Endothelial cell of umbilical vein (primary cell): Measurements from ENCODE around the gene EXOC3. TPM values are rescaled to one million over a fixed set of nuclear protein-coding genes. Genes with fewer than 3 reads are reported as not detected.

Experiments used
- BruUV-seq: library from RNA; stranded (reverse); fragments of 400-500 nt; replicated peaks from 2 replicates; lab custom pipeline; 2021; lab: Mats Ljungman, UMichigan
- CTCF ChIA-PET: fragments of 300-600, 350-600 bp; sonication (Branson Sonifier 250); formaldehyde crosslinking; loops from one replicate; lab custom pipeline; 2021; ENCODE audit warnings: antibody characterized with exemption, inconsistent platforms; lab: Charles Lee
- POLR2A ChIA-PET: fragments of 300-600, 350-600 bp; sonication (Branson Sonifier 250); formaldehyde crosslinking; loops from one replicate; lab custom pipeline; 2021; ENCODE audit warnings: antibody characterized with exemption, inconsistent platforms; lab: Charles Lee
- DNase-seq: peaks from one replicate; pipeline ENCODE4 v3.0.0-alpha.2; 2011; ENCODE audit warnings: low read depth, low spot score
- FAIRE-seq: peaks from 2 replicates; lab custom pipeline; 2011; peaks lifted over from hg19 to GRCh38; lab: Jason Lieb, UNC
- H2AFZ ChIP-seq: 2 replicates; pipeline ENCODE4 v1.6.0; 2012; ENCODE audit warnings: low read depth, low read length, control low read depth, inconsistent platforms
- H3K27ac ChIP-seq: 2 replicates; pipeline ENCODE4 v1.5.1; 2011; ENCODE audit warnings: low read depth, mild to moderate bottlenecking, control low read depth, low read length, moderate library complexity; ENCODE audit not compliant: insufficient read depth
- H3K27me3 ChIP-seq, 2 experiments: 2 replicates each; pipeline versions ENCODE4 v1.6.0 to v1.6.1; 2011; ENCODE audit warnings: low read length in 2 of 2, mixed read lengths in 1 of 2; ENCODE audit not compliant: control insufficient read depth in 2 of 2, insufficient read depth in 2 of 2
- H3K36me3 ChIP-seq, 2 experiments: 2 replicates in 1 of 2; 3 replicates in 1 of 2; pipeline ENCODE4 v1.5.1; 2011; ENCODE audit warnings: low read length in 2 of 2, mild to moderate bottlenecking in 1 of 2, moderate library complexity in 1 of 2; ENCODE audit not compliant: control insufficient read depth in 2 of 2, insufficient read depth in 2 of 2; ENCODE audit errors: extremely low read depth in 1 of 2
- H3K4me1 ChIP-seq: 3 replicates; pipeline ENCODE4 v1.5.1; 2011; ENCODE audit warnings: mild to moderate bottlenecking, low read length; ENCODE audit not compliant: control insufficient read depth, insufficient read depth; ENCODE audit errors: extremely low read depth
- H3K4me2 ChIP-seq: 2 replicates; pipeline ENCODE4 v1.6.1; 2011; ENCODE audit warnings: low read length, control low read depth, mixed read lengths; ENCODE audit not compliant: insufficient read depth
- H3K4me3 ChIP-seq, 3 experiments: fragments of 200-600 bp in 1 of 3; sonication (generic), shearing (Covaris generic) in 1 of 3; replicated peaks in 1 of 3; 2 replicates each; pipeline ENCODE4 v1.5.1; 2011 to 2016; ENCODE audit warnings: control low read depth in 3 of 3, low read length in 3 of 3, mild to moderate bottlenecking in 2 of 3, inconsistent platforms in 1 of 3, low read depth in 1 of 3, moderate library complexity in 1 of 3; ENCODE audit not compliant: insufficient read depth in 1 of 3
- H3K79me2 ChIP-seq: 2 replicates; pipeline ENCODE4 v1.6.0; 2012; ENCODE audit warnings: low read length, inconsistent platforms; ENCODE audit not compliant: control insufficient read depth, insufficient read depth
- H3K9ac ChIP-seq: replicated peaks from 2 replicates; pipeline ENCODE3; 2011; ENCODE audit warnings: low read length, control low read depth; ENCODE audit not compliant: insufficient read depth; ENCODE audit errors: extremely low read depth
- H3K9me1 ChIP-seq: replicated peaks from 3 replicates; pipeline ENCODE4 v1.6.0; 2011; ENCODE audit warnings: mild to moderate bottlenecking, low read length; ENCODE audit not compliant: control insufficient read depth, insufficient read depth; ENCODE audit errors: extremely low read depth
- H3K9me3 ChIP-seq: replicated peaks from 2 replicates; pipeline ENCODE4 v1.5.1; 2012; ENCODE audit warnings: low read length, inconsistent platforms; ENCODE audit not compliant: control insufficient read depth, insufficient read depth
- H4K20me1 ChIP-seq: replicated peaks from 2 replicates; pipeline ENCODE3; 2011; ENCODE audit warnings: mild to moderate bottlenecking, low read length; ENCODE audit not compliant: control insufficient read depth, insufficient read depth; ENCODE audit errors: extremely low read depth
- EZH2 ChIP-seq: IDR thresholded peaks from 2 replicates; pipeline ENCODE4 v1.6.1; 2012; ENCODE audit warnings: borderline replicate concordance, low read depth, mild to moderate bottlenecking, moderate library complexity, low read length, inconsistent platforms; ENCODE audit not compliant: severe bottlenecking
- FOS ChIP-seq: IDR thresholded peaks from 2 replicates; pipeline ENCODE4 v1.6.1; 2011; ENCODE audit warnings: mild to moderate bottlenecking, low read length, moderate library complexity, borderline replicate concordance; ENCODE audit not compliant: insufficient read depth
- GATA2 ChIP-seq: IDR thresholded peaks from 2 replicates; pipeline ENCODE4 v1.7.0; 2011; ENCODE audit warnings: low read depth, mild to moderate bottlenecking, moderate library complexity, mixed read lengths, low read length; ENCODE audit not compliant: insufficient read length, insufficient read depth
- JUN ChIP-seq: IDR thresholded peaks from 2 replicates; pipeline ENCODE4 v1.6.1; 2011; ENCODE audit warnings: borderline replicate concordance, low read depth; ENCODE audit not compliant: insufficient read length, insufficient read depth
- MYC ChIP-seq: IDR thresholded peaks from one replicate; pipeline ENCODE4 v1.6.1; 2011; ENCODE audit warnings: mild to moderate bottlenecking, low read depth, low read length
- POLR2A ChIP-seq: IDR thresholded peaks from 2 replicates; pipeline ENCODE4 v1.6.1; 2012; ENCODE audit warnings: low read depth, mild to moderate bottlenecking, control low read depth, low read length
- POLR2AphosphoS5 ChIP-seq: IDR thresholded peaks from 2 replicates; pipeline ENCODE4 v1.6.1; 2012; ENCODE audit warnings: low read depth, mild to moderate bottlenecking, control low read depth, low read length, moderate library complexity; ENCODE audit not compliant: insufficient read depth
- dilution Hi-C: fragments of 300-500 bp; cut with MboI; formaldehyde crosslinking; loops from one replicate; pipeline ENCODE4 v1.15.0; 2019; ENCODE audit warnings: low sequenced_read_pairs; ENCODE audit not compliant: extremely low pct_ligation_motif_present
- intact Hi-C: fragments of 100-400 bp; cut with micrococcal nuclease; formaldehyde crosslinking; loops from one replicate; pipeline ENCODE4 v1.10.0; 2022
- polyA plus RNA-seq, 4 experiments: library from polyadenylated mRNA; depleted of rRNA in 3 of 4; stranded (reverse) in 3 of 4; unstranded in 1 of 4; fragments of >200 nt; gene quantifications; 2 replicates each; pipeline versions ENCODE4 v1.2.1 to v1.2.3, GENCODE V29; 2011 to 2012; ENCODE audit warnings: missing spikeins in 1 of 4
- total RNA-seq: library from RNA; stranded (reverse); gene quantifications from 2 replicates; pipeline ENCODE4 v1.2.3, GENCODE V29; 2021
- TF ChIP-seq, protein P1 (sequence below), 2 donors: IDR thresholded peaks; 1 replicate in 1 of 2; 2 replicates in 1 of 2; pipeline ENCODE4 v1.5.1; 2011; ENCODE audit warnings: low read length in 2 of 2, mild to moderate bottlenecking in 2 of 2, moderate library complexity in 2 of 2, control low read depth in 1 of 2, inconsistent platforms in 1 of 2, low read depth in 1 of 2; ENCODE audit not compliant: insufficient read depth in 1 of 2; ENCODE audit errors: extremely low read depth in 1 of 2
- TF ChIP-seq, protein P2 (sequence below): IDR thresholded peaks from 2 replicates; pipeline ENCODE4 v1.6.1; 2011; ENCODE audit not compliant: insufficient read depth, insufficient read length

EXOC3 gene
- total and polyA plus RNA-seq, 2 donors (not counting 3 experiments of a cell fraction or from before 2014, with no cell fraction given): 26.4 to 52.9 TPM

DNA sequence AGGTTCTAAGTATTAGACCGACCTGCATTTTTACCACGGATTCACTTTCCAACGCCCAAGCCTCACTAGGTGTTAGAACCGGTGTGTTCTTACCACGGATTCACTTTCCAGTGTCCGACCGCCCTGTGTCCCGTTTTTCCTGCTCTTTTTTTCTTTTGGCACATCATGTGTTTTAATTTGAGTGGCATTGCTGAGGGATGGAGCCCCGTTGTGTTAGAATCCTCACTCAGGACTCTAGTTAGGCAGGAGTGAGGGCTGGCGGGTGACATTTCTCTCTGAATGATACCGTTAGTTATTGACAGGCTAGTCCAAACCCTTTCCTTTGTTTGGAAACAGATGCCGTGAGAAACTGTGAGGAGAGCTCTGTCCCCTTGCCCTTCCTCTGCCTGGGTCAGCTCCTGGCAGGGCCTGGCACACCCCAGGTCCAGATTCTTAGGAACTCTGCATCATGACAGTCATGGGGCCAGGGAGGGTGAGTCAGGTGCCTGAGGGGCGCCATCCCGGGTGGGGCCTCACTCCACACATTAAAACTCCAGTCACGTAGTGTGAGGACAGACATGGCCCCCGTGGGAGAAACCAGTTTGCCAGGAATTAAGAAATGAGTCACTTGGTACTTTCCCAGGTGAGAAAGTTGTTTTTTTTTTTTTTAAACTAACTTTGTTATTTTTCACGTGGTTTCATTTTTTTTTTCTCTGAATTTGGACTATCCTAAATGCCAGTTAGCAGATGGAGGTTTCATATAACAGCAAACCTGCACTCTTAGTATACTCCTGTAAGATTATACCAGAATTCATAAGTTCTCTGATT, 15.8 kb downstream of the EXOC3 start:
- no peaks in the 10 kb centered on the region for H3K9me1 ChIP-seq
- no peak overlapping the region for H2AFZ ChIP-seq
- DNase-seq: peak; percentile 8
- H3K4me1 ChIP-seq: no peaks in the 10 kb centered on the region
- FAIRE-seq: no peak
- CTCF ChIA-PET: interaction anchor here (0.7 to 1.3 kb wide), 2 partner anchors 12 to 142 kb away, joined by 3 to 4 read pairs; no protein-coding TSS in a partner anchor
- intact Hi-C loops: no loop called here
- H3K4me2 ChIP-seq: no peak overlapping the region
- BruUV-seq: no TSS peak
- no peak overlapping the region for H3K27ac ChIP-seq
- peaks cover 10 to 37% of the 10 kb centered on the region in 2 experiments for H3K36me3 ChIP-seq
- H3K79me2 ChIP-seq: peaks cover 17% of the 10 kb centered on the region
- H3K9ac ChIP-seq: no peak overlapping the region
- no peak overlapping the region for H3K4me3 ChIP-seq
- no peaks in the 10 kb centered on the region for H4K20me1 ChIP-seq
- dilution Hi-C loops: no loop called here
- no peaks in the 10 kb centered on the region for H3K9me3 ChIP-seq
- TF ChIP-seq POLR2A: no peak
- TF ChIP-seq, protein P1, sequence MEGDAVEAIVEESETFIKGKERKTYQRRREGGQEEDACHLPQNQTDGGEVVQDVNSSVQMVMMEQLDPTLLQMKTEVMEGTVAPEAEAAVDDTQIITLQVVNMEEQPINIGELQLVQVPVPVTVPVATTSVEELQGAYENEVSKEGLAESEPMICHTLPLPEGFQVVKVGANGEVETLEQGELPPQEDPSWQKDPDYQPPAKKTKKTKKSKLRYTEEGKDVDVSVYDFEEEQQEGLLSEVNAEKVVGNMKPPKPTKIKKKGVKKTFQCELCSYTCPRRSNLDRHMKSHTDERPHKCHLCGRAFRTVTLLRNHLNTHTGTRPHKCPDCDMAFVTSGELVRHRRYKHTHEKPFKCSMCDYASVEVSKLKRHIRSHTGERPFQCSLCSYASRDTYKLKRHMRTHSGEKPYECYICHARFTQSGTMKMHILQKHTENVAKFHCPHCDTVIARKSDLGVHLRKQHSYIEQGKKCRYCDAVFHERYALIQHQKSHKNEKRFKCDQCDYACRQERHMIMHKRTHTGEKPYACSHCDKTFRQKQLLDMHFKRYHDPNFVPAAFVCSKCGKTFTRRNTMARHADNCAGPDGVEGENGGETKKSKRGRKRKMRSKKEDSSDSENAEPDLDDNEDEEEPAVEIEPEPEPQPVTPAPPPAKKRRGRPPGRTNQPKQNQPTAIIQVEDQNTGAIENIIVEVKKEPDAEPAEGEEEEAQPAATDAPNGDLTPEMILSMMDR (IDR thresholded peaks at IDR 0.05; ENCODE audit: extremely low read depth in 1 of 2, insufficient read depth in 1 of 2, low read depth in 1 of 2, low read length in 2 of 2): no peak
- no peak for TF ChIP-seq EZH2
- no peak for TF ChIP-seq FOS
- no peak for TF ChIP-seq GATA2
- TF ChIP-seq JUN: no peak
- TF ChIP-seq MYC: no peak
- TF ChIP-seq, protein P2, sequence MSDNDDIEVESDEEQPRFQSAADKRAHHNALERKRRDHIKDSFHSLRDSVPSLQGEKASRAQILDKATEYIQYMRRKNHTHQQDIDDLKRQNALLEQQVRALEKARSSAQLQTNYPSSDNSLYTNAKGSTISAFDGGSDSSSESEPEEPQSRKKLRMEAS: no peak
- TF ChIP-seq POLR2AphosphoS5: no peak
- POLR2A ChIA-PET: no interaction called here
- H3K27me3 ChIP-seq: no peaks in the 10 kb centered on the region
